Measurements from ENCODE around the gene TYR. TPM values are rescaled to one million over a fixed set of nuclear protein-coding genes. Genes with fewer than 3 reads are reported as not detected.
"Not testable (repeated sequence)": the region's sequence is repeated elsewhere in the genome, so short reads cannot be mapped to it uniquely, and the experiment has no call there.

Gene TYR
- total RNA-seq = not detected

GRCh38 chr11:89177691-89178231 is at the start of gene TYR:
Gene TYR, plus strand, starts transcription at chr11:89177875. Its CDS starts 79 bp downstream, at chr11:89177954.
- no peak for DNase-seq (ENCODE audit: low spot score)

- no peak for DNase-seq (ENCODE audit: low spot score)
These were observed 41.1 kb upstream of the TYR start for GRCh38 chr11:89136606-89137005.

GRCh38 chr11:89147229-89147628 is 30.4 kb upstream of the TYR start:
- no peak for DNase-seq (ENCODE audit: low spot score)

GRCh38 chr11:89159974-89160373 is 17.7 kb upstream of the TYR start:
- DNase-seq (ENCODE audit: low spot score) = no peak

GRCh38 chr11:89161949-89162348 is 15.7 kb upstream of the TYR start:
- DNase-seq (ENCODE audit: low spot score) = no peak

GRCh38 chr11:89163686-89164085 is 14.0 kb upstream of the TYR start:
- no peak for DNase-seq (ENCODE audit: low spot score)

GRCh38 chr11:89168396-89168795 is 9.3 kb upstream of the TYR start:
- DNase-seq (ENCODE audit: low spot score) = no peak

- DNase-seq (ENCODE audit: low spot score) = no peak
These were observed 1.9 kb upstream of the TYR start for GRCh38 chr11:89175796-89176195.

- no peak for DNase-seq (ENCODE audit: low spot score)
These were observed 737 bp upstream of the TYR start for GRCh38 chr11:89176938-89177337.

GRCh38 chr11:89181111-89181510 is 3.4 kb downstream of the TYR start:
- no peak for DNase-seq (ENCODE audit: low spot score)

- no peak for DNase-seq (ENCODE audit: low spot score)
These were observed 5.3 kb downstream of the TYR start for GRCh38 chr11:89182773-89183518.

GRCh38 chr11:89184021-89184420 is 6.3 kb downstream of the TYR start:
- no peak for DNase-seq (ENCODE audit: low spot score)

GRCh38 chr11:89189776-89190175 is 12.1 kb downstream of the TYR start:
- no peak for DNase-seq (ENCODE audit: low spot score)

GRCh38 chr11:89201138-89201537 is 23.5 kb downstream of the TYR start:
- DNase-seq (ENCODE audit: low spot score) = no peak

GRCh38 chr11:89203814-89204213 is 26.1 kb downstream of the TYR start:
- no peak for DNase-seq (ENCODE audit: low spot score)

- DNase-seq (ENCODE audit: low spot score) = no peak
These were observed 27.7 kb downstream of the TYR start for GRCh38 chr11:89205378-89205777.

- DNase-seq (ENCODE audit: low spot score) = no peak
These were observed 43.1 kb downstream of the TYR start for GRCh38 chr11:89220684-89221339.

- DNase-seq (ENCODE audit: low spot score) = no peak
These were observed 57.4 kb downstream of the TYR start for GRCh38 chr11:89235083-89235482.

GRCh38 chr11:89235976-89236375 is 58.3 kb downstream of the TYR start:
- DNase-seq (ENCODE audit: low spot score) = no peak

- DNase-seq (ENCODE audit: low spot score) = not testable (repeated sequence)
These were observed 69.3 kb downstream of the TYR start for GRCh38 chr11:89247007-89247406.

GRCh38 chr11:89249196-89249595 is 71.5 kb downstream of the TYR start:
- no peak for DNase-seq (ENCODE audit: low spot score)

GRCh38 chr11:89261483-89261882 is 83.8 kb downstream of the TYR start:
- not testable (repeated sequence) for DNase-seq (ENCODE audit: low spot score)

GRCh38 chr11:89267660-89268302 is 90.1 kb downstream of the TYR start:
- DNase-seq (ENCODE audit: low spot score) = no peak
